Mucosa of stomach (tissue), 1 donor: Measurements from ENCODE around the gene SUPT4H1.

Source experiments
- H3K27me3 ChIP-seq: one replicate; pipeline ENCODE4 v1.7.0; 2013; ENCODE audit warnings: mild to moderate bottlenecking, low read length; ENCODE audit not compliant: control insufficient read depth, insufficient read depth
- H3K36me3 ChIP-seq: one replicate; pipeline ENCODE4 v1.7.0; 2013; ENCODE audit warnings: low read length; ENCODE audit not compliant: control insufficient read depth, insufficient read depth
- H3K4me1 ChIP-seq: one replicate; pipeline ENCODE4 v1.7.0; 2013; ENCODE audit warnings: mild to moderate bottlenecking, low read length; ENCODE audit not compliant: control insufficient read depth, insufficient read depth
- H3K4me3 ChIP-seq: one replicate; pipeline ENCODE4 v1.7.0; 2013; ENCODE audit warnings: low read length
- H3K9ac ChIP-seq: one replicate; pipeline ENCODE4 v1.7.0; 2013; ENCODE audit warnings: mild to moderate bottlenecking, low read length, moderate library complexity
- H3K9me3 ChIP-seq: one replicate; pipeline ENCODE4 v1.7.0; 2013; ENCODE audit warnings: mild to moderate bottlenecking, low read length, moderate library complexity; ENCODE audit not compliant: control insufficient read depth
- donor health status: Pancreatic carcinoma.

SUPT4H1 gene

DNA sequence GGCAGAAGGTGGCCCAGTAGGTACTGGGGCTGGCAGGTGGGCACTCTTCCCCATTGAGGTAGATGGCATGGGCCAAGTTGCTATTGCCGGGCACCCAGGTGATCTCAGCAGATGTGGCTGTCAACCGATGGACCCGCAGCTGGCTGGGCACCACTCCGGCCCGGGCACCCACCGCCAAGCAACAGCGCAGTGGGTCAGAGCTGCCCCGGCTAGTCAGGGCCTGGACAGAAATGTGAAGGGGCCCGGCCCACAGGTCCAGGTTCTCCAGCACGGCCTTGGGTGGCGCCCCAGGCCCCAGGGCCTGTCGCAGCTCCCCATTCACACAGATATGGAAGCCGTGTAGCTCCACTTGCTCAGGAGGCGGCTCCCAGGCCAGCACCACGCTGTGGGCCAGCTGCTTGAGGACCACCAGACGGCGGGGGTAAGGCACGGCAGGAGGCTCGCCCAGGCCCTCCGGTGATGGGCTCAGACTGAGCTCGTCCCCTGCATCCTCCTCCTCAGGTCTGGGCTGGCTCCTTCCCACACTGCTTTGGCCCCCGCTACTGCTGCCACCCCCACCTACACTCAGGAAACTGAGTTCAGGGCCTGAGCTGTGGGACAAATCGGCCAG lies 39.9 kb downstream of the SUPT4H1 start:
- Histone ChIP-seq H3K9ac (no peak overlapping the region), H3K9me3 (no peaks in the 10 kb centered on the region), H3K36me3 (no peaks in the 10 kb centered on the region), H3K27me3 (no peaks in the 10 kb centered on the region), H3K4me3 (no peak overlapping the region), H3K4me1 (no peaks in the 10 kb centered on the region)

GRCh38 chr17:58311429-58311894 lies 40.5 kb downstream of the SUPT4H1 start:
- Histone ChIP-seq H3K36me3 (no peaks in the 10 kb centered on the region), H3K4me1 (no peaks in the 10 kb centered on the region), H3K9me3 (no peaks in the 10 kb centered on the region), H3K9ac (no peak overlapping the region), H3K27me3 (no peaks in the 10 kb centered on the region), H3K4me3 (no peak overlapping the region)

GRCh38 chr17:58310511-58311428 lies 41.2 kb downstream of the SUPT4H1 start:
- Histone ChIP-seq H3K4me3 (no peak overlapping the region), H3K9me3 (no peaks in the 10 kb centered on the region), H3K4me1 (no peaks in the 10 kb centered on the region), H3K9ac (no peak overlapping the region), H3K36me3 (no peaks in the 10 kb centered on the region), H3K27me3 (no peaks in the 10 kb centered on the region)

- H3K4me3 ChIP-seq, result no peak overlapping the region
- no peaks in the 10 kb centered on the region for H3K36me3 ChIP-seq
- H3K4me1 ChIP-seq, result no peaks in the 10 kb centered on the region
- H3K9me3 ChIP-seq, result no peaks in the 10 kb centered on the region
- H3K27me3 ChIP-seq, result no peaks in the 10 kb centered on the region
- H3K9ac ChIP-seq, result no peak overlapping the region
Observed at GRCh38 chr17:58309918-58310259, 42.1 kb downstream of the SUPT4H1 start.

DNA sequence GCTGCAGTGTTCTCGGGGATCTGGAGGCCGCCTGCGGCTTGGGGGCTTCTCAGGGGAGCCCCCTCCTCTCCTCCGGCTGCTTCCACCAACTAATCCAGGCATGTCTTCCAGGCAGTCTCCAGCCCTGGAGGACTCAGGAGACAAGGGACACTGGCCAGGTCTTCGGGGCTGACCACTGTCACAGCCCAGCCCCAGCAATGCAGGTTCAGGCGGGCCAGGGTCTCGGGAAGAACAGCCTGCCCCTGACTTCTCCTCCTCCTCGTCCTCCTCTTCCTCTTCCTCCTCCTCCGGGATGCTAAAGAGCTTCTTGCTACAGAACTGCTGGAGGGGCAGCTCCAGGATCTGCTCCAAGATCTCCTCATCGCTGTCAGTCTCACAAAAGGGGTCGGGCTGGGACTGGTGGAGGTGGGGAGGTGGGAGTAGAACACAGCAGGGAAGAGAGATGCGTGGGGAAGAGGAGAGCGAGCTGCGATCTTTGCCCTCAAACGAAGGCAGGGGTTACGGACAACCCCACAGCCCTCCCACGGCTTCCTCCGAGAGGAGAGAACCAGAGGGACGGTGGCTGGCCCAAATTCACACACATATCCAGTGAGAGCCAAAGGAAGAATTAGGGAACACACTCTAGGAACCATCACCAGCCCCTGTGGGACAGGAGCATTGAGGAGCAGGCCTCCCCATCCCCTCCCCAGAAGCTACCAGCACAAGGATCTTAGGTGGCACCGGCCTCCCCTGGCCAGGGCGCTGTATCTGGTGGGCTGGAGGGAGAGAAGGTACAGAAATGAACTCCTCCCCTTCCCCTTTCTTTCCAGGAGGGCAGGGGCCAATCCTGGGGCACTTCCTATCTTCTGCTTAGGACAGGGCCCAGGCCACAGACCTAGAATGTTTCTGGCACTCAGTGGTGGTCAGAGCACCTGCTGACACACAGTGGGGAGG lies 42.8 kb downstream of the SUPT4H1 start:
- H3K9me3 ChIP-seq, result no peaks in the 10 kb centered on the region
- H3K4me1 ChIP-seq, result no peaks in the 10 kb centered on the region
- H3K36me3 ChIP-seq, result no peaks in the 10 kb centered on the region
- H3K4me3 ChIP-seq, result no peak overlapping the region
- no peak overlapping the region for H3K9ac ChIP-seq
- no peaks in the 10 kb centered on the region for H3K27me3 ChIP-seq

- Histone ChIP-seq H3K4me3 (no peak overlapping the region), H3K9ac (no peak overlapping the region), H3K27me3 (no peaks in the 10 kb centered on the region), H3K36me3 (no peaks in the 10 kb centered on the region), H3K9me3 (no peaks in the 10 kb centered on the region), H3K4me1 (no peaks in the 10 kb centered on the region)
Observed at GRCh38 chr17:58308173-58308984, 43.6 kb downstream of the SUPT4H1 start.

GRCh38 chr17:58307468-58308172 lies 44.4 kb downstream of the SUPT4H1 start:
- no peak overlapping the region for H3K9ac ChIP-seq
- H3K27me3 ChIP-seq, result no peaks in the 10 kb centered on the region
- H3K36me3 ChIP-seq, result no peaks in the 10 kb centered on the region
- H3K4me3 ChIP-seq, result no peak overlapping the region
- H3K9me3 ChIP-seq, result no peaks in the 10 kb centered on the region
- H3K4me1 ChIP-seq, result no peaks in the 10 kb centered on the region

DNA sequence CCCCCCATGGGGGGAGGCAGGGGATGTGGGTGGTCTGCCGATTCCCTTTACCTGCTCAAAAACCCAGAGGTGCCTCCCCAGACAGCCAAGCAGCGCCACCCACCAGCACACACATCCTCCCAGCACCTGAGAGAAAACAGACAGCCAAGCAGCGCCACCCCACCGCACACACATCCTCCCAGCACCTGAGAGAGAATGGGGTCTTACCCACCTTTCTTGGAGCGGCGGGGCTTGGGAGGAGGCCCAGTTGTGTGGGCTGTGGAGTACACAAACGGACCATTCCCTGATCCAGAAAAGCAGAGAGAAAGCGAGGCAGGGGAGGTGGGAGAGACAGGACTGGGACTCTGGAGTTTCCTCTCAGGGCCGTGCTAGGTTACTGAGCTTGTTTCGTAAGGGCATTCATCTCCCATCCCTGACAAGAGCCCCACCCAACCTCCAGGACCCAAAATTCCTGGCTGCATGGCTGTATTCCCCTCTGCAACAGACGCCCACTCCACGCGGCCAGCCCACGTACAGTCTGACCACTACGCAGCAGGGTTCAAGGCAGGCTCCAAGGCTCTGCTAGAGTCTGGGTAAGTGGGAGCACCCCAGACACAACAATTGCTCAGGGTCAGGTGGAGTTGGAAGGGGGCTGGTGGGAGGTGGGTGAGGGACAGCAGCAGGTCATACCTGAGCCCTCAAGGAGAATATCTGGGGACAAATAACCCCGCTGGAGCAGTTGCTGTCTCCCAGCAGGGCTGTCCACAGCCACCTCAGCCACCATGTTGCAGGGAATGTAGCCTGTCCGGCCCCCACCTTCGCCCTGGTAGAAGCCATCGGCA lies 45.7 kb downstream of the SUPT4H1 start:
- no peak overlapping the region for H3K4me3 ChIP-seq
- H3K4me1 ChIP-seq, result no peaks in the 10 kb centered on the region
- H3K36me3 ChIP-seq, result no peaks in the 10 kb centered on the region

DNA sequence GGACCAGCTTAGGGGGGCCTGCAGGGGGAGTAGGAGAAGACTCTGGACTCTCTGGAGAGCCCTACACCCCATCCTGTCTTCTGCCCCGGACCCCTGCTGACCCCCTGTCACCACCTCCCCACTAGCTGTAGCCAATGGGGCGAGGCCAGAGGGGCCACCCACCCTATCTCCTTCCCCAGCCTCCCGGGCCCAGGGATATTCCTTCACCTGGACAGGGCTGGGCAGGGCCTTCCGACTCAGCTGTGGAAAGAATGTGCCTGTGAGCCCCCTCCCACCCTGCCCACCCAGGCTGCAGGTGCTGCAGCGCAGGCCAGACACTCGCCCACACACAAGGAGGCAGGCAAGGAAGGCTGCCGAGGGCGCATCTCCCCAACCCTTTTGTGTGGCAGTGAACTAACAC lies 46.4 kb downstream of the SUPT4H1 start:
- Histone ChIP-seq H3K27me3 (no peaks in the 10 kb centered on the region), H3K9ac (no peak overlapping the region), H3K4me3 (no peak overlapping the region), H3K4me1 (no peaks in the 10 kb centered on the region), H3K36me3 (no peaks in the 10 kb centered on the region), H3K9me3 (no peaks in the 10 kb centered on the region)

More for the DNA sequence above, 45.7 kb downstream of the SUPT4H1 start:
- H3K27me3 ChIP-seq, result no peaks in the 10 kb centered on the region
- no peak overlapping the region for H3K9ac ChIP-seq
- no peaks in the 10 kb centered on the region for H3K9me3 ChIP-seq

- Histone ChIP-seq H3K27me3 (no peaks in the 10 kb centered on the region), H3K4me3 (no peak overlapping the region), H3K9ac (no peak overlapping the region), H3K9me3 (no peaks in the 10 kb centered on the region), H3K4me1 (no peaks in the 10 kb centered on the region), H3K36me3 (no peaks in the 10 kb centered on the region)
Observed at GRCh38 chr17:58304750-58305486, 47.1 kb downstream of the SUPT4H1 start.
